Gastrocnemius medialis (tissue), 4 donors: ENCODE data around the gene NSUN5.

Experiments used
- CTCF ChIP-seq, 5 experiments: fragments of 450-650 bp in 3 of 5; fragments of 200-600 bp in 2 of 5; sonication (generic) in 2 of 5; IDR thresholded peaks in 4 of 5; conservative IDR thresholded peaks in 1 of 5; 1 replicate in 4 of 5; 2 replicates in 1 of 5; pipeline ENCODE4 v1.5.1; 2016 to 2019; ENCODE audit warnings: antibody characterized with exemption in 5 of 5, mild to moderate bottlenecking in 3 of 5, moderate library complexity in 3 of 5
- POLR2A ChIP-seq, 2 donors: fragments of 450-650 bp; IDR thresholded peaks; one replicate each; pipeline ENCODE4 v1.6.1; 2017; ENCODE audit warnings: antibody characterized with exemption in 2 of 2, mild to moderate bottlenecking in 2 of 2, moderate library complexity in 2 of 2

GRCh38 chr7:73328696-73329095, 20.1 kb upstream of the NSUN5 start:
- no peak for TF ChIP-seq CTCF (IDR thresholded peaks at IDR 0.05 in 4 of 5, conservative IDR thresholded peaks at IDR 0.05 in 1 of 5)
- TF ChIP-seq POLR2A (IDR thresholded peaks at IDR 0.05), result no peak
